ENCODE measurements around the gene SYNGR4.

- TF ChIP-seq POLR2A (IDR thresholded peaks at IDR 0.05; ENCODE audit: low read depth, low read length), result no peak
- no peak for TF ChIP-seq POLR2AphosphoS5 (IDR thresholded peaks at IDR 0.05; ENCODE audit: low read depth, low read length)
- no peak for TF ChIP-seq TAF1 (IDR thresholded peaks at IDR 0.05; ENCODE audit: low read depth, low read length)
- no peak for TF ChIP-seq PAX5 (IDR thresholded peaks at IDR 0.05; ENCODE audit: insufficient read depth, low read length, severe bottlenecking)
- no peak for TF ChIP-seq POU2F2 (IDR thresholded peaks at IDR 0.05; ENCODE audit: low read depth, low read length)
- no peak for TF ChIP-seq SPI1 (IDR thresholded peaks at IDR 0.05; ENCODE audit: low read depth, low read length)
These were observed 8.7 kb downstream of the SYNGR4 start for GRCh38 chr19:48372904-48373303.

Measured in GM12891 (cell line).